Head of caudate nucleus (tissue), 42 donors: ENCODE results near the gene LPCAT3.
"Not testable (repeated sequence)": the region's sequence is repeated elsewhere in the genome, so short reads cannot be mapped to it uniquely, and the experiment has no call there.

ENCODE experiments used
- DNase-seq, 42 donors: peaks; one replicate each; pipeline versions ENCODE4 v3.0.0 to v3.0.0-alpha.2; 2020 to 2021; ENCODE audit warnings: mixed read lengths in 7 of 42
- intact Hi-C: fragments of 100-400 bp; cut with DNase I; formaldehyde crosslinking; loops from one replicate; pipeline ENCODE4 v1.15.0; 2022

LPCAT3 gene

DNA sequence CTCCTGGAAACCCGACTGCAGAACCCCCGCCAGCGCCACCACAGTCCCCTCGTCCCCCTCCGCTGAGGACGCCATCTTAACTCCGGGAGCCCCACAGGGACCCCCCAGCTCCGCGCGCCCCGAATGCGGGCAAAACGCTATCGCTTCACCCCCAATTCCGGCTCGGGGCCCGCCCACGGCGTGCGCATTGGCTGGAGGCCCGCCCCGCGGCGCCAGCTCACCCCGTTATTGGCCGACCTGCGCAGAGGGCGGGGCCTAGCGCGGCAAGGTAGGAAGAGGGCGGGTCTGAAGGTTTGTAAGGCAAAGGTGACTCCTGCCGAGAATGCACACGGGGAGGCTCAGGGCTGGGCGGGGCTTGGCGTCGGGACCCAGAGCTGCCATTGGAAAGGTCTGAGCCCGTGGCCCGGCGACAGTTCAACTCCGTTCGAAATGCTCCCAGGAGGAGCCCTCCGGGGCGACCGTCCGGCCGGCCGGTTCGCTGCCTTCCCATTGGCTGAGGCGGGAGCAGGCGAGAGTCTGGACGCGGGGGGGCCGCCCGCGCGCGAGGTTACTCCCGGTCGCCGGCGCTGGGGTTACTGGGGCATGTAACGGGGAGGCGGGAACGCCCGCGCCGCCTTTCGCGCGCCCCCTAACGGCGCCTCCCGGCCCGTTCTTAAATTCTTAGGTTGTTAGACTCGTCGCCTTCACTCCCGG is at the start of gene LPCAT3:
Gene LPCAT3, minus strand, starts transcription at position 127 of the 693 bp plus-strand sequence. Its CDS starts 52 bp downstream, at position 75.
- DNase-seq, result peak; percentile 95 to 99 (median 98)
- intact Hi-C loops, result loop anchor here (5.0 to 10.0 kb wide), 2 partner anchors 46 to 76 kb away; partner anchors contain the start of genes C1R, EMG1 and PHB2

GRCh38 chr12:7067096-7067495 is 48.8 kb upstream of the LPCAT3 start:
- intact Hi-C loops, result no loop called here
- no peak for DNase-seq

- intact Hi-C loops, result no loop called here
- DNase-seq, result no peak
Observed at GRCh38 chr12:7066596-7066995, 48.3 kb upstream of the LPCAT3 start.

DNA sequence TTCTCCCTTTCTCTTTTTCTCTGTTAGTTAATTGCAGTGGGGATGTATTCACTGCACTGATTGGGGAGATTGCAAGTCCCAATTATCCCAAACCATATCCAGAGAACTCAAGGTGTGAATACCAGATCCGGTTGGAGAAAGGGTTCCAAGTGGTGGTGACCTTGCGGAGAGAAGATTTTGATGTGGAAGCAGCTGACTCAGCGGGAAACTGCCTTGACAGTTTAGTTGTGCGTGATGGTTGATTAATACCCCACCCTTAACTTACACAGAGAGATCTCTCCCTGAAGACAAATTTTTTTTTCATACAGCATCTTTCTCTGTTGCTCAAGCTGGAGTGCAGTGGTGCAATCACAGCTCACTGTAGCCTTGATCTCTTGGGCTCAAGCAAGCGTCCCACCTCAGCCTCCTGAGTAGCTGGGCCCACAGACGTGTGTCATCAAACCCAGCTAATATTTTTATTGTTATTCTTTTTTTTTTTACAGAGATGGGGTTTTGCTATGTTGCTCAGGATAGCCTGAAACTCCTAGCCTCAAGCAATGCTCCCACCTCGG is 46.9 kb upstream of the LPCAT3 start:
- intact Hi-C loops, result no loop called here
- DNase-seq, result no peak

DNA sequence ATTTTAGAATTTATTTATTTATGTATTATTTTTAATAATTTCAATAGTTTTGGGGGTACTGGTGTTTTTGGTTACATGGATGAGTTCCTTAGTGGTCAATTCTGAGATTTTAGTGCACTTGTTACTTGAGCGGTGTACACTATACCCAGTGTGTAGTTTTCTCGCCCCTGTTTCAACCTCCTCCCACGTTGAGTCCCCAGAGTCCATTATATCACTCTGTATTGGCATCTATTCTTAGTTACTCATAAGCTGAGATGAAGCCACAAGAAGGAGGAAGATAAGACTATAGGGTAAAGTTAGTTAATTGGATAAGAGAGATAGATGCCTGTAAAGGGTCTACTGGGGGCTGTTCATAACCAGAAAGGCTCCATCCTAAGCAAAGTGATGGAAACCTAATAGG is 46.2 kb upstream of the LPCAT3 start:
- intact Hi-C loops, result no loop called here

DNA sequence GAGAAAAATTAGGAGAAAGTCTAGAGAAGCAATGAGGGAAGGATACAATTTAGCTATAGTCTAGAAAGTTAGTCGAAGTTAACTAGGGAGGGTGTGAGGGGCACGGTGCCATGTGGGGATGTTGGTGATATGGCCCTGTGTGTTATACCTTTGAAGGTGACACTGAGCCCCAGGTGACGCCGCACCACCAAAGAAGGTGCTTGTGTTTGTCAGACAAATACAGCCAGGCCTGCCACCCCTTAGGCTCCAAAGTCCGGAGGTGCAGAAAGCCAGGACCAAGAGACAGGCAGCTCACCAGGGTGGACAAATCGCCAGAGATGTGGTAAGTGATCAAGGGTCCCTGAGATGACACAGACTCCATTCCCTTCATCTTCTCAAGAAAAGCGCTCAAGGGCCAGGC is 43.3 kb upstream of the LPCAT3 start:
- DNase-seq, result no peak
- intact Hi-C loops, result no loop called here

More for the DNA sequence above, 46.2 kb upstream of the LPCAT3 start:
- no peak for DNase-seq

DNA sequence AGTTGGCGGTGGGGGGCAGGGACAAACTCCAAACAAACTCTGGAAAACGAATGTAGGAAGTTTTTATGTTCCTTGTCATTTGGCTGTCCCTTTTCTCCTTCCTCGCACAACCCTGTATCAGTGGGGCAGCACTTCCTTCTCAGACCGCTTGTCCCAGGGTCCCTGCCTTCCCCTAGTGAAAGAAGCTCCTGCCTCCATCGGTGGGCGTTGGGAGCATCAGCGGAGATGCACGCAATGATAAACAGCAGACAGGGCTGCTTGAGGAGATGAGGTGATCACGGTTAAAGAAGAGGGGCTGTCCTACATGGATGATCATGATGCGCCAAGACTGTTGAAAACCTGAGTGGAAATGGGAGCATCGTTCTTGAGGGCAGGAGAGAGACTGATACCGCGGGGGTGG is 42.9 kb upstream of the LPCAT3 start:
- DNase-seq, result no peak
- intact Hi-C loops, result no loop called here

DNA sequence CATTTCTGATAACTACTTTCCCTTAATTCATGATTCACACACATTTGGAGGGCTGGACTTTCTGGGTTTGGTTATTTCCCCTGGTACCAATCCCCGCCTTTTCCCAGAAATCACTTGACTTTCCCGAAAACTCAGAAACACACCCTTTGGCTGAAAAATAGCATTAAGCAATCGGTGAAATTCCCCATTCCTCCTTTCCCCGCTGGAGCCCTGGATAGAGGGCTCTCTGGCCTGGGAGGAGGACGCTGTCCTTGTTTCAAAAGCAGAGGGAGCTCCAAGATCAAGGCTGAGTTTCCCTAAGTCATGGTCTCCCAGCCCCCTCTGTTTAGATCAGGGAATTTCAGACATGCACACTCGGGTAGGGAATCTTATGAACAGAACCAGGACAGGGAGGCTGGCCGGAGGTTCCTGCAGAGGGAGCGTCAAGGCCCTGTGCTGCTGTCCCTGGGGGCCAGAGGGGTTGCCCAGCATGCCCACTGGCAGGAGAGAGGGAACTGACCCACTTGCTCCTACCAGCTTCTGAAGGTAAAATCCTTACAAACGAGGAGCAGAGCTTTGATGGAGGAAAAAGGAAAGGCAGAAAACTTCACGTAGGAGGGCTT is 42.2 kb upstream of the LPCAT3 start, which contains the start of gene C1S:
Gene C1S, plus strand, starts transcription at position 366 of the 602 bp plus-strand sequence. CDS start 1,195 bp downstream, outside the sequence.
- DNase-seq, result peak in 16 of 42 donors; percentile 3 to 64 (median 20)
- intact Hi-C loops, result no loop called here

- DNase-seq, result no peak
- intact Hi-C loops, result no loop called here
Observed at GRCh38 chr12:7059780-7060179, 41.5 kb upstream of the LPCAT3 start.

GRCh38 chr12:7058850-7059395 is 40.6 kb upstream of the LPCAT3 start:
- intact Hi-C loops, result no loop called here

GRCh38 chr12:7058163-7058845 is 40.0 kb upstream of the LPCAT3 start:
- intact Hi-C loops, result no loop called here
- DNase-seq, result no peak

More at GRCh38 chr12:7058850-7059395, 40.6 kb upstream of the LPCAT3 start:
- DNase-seq, result no peak

GRCh38 chr12:7055736-7056135 is 37.5 kb upstream of the LPCAT3 start:
- intact Hi-C loops, DNase-seq: not testable (repeated sequence)

GRCh38 chr12:7054925-7055324 is 36.6 kb upstream of the LPCAT3 start:
- intact Hi-C loops, result no loop called here
- no peak for DNase-seq

DNA sequence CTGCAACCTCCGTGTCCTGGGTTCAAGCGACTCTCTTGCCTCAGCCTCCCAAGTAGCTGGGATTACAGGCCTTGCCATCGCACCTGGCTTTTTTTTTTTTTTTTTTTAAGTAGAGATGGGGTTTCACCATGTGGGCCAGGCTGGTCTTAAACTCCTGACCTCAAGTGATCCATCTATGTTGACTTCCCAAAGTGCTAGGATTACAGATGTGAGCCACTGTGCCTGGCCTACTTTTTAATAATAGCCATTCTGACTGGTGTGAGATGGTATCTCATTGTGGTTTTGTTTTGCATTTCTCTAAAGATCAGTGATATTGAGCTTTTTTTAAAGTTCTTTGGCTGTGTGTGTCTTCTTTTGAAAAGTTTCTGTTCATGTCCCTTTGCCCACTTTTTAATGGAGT is 31.7 kb upstream of the LPCAT3 start:
- intact Hi-C loops, DNase-seq: not testable (repeated sequence)

DNA sequence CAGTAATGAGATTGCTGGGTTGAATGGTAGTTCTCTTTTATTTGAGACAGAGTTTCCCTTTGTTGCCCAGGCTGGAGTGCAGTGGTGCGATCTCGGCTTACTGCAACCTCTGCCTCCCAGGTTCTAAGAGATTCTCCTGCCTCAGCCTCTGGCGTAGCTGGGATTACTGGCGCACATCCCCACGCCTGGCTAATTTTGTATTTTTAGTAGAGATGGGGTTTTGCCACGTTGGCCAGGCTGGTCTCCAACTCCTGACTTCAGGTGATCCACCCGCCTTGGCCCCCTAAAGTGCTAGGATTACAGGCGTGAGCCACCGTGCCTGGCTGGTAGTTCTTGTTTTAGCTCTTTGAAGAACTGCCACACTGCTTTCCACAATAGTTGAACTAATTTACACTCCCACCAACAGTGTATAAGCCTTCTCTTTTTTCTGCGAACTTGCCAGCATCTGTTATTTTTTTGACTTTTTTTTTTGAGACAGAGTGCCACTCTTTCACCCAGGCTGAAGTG is 31.2 kb upstream of the LPCAT3 start:
- intact Hi-C loops, DNase-seq: not testable (repeated sequence)

DNA sequence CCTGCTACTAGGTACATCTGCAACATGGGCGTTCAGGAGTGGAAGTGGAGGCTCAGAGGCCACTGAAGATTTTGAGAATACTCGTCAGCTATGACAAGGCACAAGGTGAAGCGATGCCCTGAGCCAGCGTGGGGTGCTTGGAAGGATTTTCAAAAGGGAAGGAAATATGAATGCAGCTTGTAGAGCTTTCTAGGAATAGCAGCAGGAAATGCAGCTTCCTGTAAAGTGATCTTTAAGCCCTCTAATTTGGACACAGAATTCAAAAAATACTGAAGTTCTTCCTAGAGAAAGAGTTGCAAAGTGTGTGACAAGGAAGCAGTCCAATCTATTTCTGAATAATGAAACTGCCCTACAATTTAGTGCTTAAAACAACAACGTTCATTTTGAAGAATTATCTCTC is 29.0 kb upstream of the LPCAT3 start:
- no peak for DNase-seq
- intact Hi-C loops, result no loop called here

DNA sequence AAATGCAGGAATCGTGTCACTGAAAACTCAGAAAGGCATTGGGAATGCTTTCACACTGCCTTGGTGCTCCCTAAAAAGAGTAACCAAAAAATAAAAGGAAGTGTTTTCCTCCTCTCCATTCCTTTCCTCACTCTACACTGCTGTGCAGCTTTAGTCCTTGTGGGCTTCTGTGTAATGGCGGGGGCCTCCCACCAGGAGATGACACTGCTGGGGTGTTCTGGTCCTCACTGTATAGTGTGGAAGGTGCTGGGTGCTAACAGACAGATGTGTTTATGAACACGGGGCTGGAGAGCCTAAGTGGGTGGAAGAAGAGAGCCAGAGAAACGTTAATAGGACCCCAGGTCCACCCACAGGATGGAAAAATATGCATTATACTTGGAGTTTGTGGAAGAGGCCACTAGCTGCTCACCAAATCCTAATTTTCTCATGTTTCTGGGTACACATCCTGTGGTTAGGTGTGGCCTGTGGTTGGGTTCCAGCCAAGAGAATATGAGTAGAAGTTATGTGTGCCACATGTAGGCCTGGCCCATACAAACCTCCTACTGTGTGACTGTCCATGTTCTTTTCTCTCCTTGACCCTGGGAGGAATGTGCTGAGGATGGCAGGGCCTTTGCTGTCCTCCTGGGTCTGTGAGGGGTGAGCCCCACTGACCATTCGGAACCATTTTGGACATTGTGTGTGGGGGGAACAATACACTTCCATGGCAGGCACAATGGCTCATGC is 28.3 kb upstream of the LPCAT3 start:
- intact Hi-C loops, result no loop called here

GRCh38 chr12:7045913-7046312 is 27.6 kb upstream of the LPCAT3 start:
- DNase-seq, result no peak
- intact Hi-C loops, result no loop called here

More for the DNA sequence above, 28.3 kb upstream of the LPCAT3 start:
- no peak for DNase-seq

- intact Hi-C loops, result no loop called here
- no peak for DNase-seq
Observed at GRCh38 chr12:7042842-7043241, 24.6 kb upstream of the LPCAT3 start.
